Liver (tissue), 9 donors: ENCODE measurements around the gene ZSWIM4. TPM values are rescaled to one million over a fixed set of nuclear protein-coding genes. Genes with fewer than 3 reads are reported as not detected.
"Not testable (repeated sequence)": the region's sequence is repeated elsewhere in the genome, so short reads cannot be mapped to it uniquely, and the experiment has no call there.

Experiments
- DNase-seq: peaks from one replicate; pipeline ENCODE4 v3.0.0-alpha.2; 2017; ENCODE audit warnings: low spot score
- H3K27ac ChIP-seq, 2 donors: one replicate each; pipeline ENCODE4 v1.7.0; 2013; ENCODE audit warnings: inconsistent platforms in 2 of 2, low read length in 2 of 2, control low read depth in 1 of 2, low read depth in 1 of 2, mild to moderate bottlenecking in 1 of 2
- H3K27me3 ChIP-seq, 4 donors: one replicate each; pipeline versions ENCODE4 v1.6.1 to v1.7.0; 2013; ENCODE audit warnings: low read length in 3 of 4, inconsistent platforms in 1 of 4, mild to moderate bottlenecking in 1 of 4, moderate library complexity in 1 of 4; ENCODE audit not compliant: control insufficient read depth in 4 of 4, insufficient read depth in 4 of 4
- H3K36me3 ChIP-seq, 4 donors: one replicate each; pipeline versions ENCODE4 v1.6.1 to v1.7.0; 2013; ENCODE audit warnings: low read length in 3 of 4, mild to moderate bottlenecking in 3 of 4, low read depth in 1 of 4, moderate library complexity in 1 of 4; ENCODE audit not compliant: control insufficient read depth in 4 of 4, insufficient read depth in 3 of 4
- H3K4me1 ChIP-seq, 4 donors: one replicate each; pipeline versions ENCODE4 v1.6.1 to v1.7.0; 2013; ENCODE audit warnings: low read length in 3 of 4, mild to moderate bottlenecking in 3 of 4, moderate library complexity in 1 of 4; ENCODE audit not compliant: control insufficient read depth in 4 of 4, insufficient read depth in 4 of 4
- H3K4me3 ChIP-seq, 3 donors: one replicate each; pipeline versions ENCODE4 v1.6.1 to v1.7.0; 2013; ENCODE audit warnings: low read length in 3 of 3, control low read depth in 1 of 3, low read depth in 1 of 3, mild to moderate bottlenecking in 1 of 3
- H3K9ac ChIP-seq, 2 donors: one replicate each; pipeline ENCODE4 v1.7.0; 2013; ENCODE audit warnings: low read length in 2 of 2, mild to moderate bottlenecking in 2 of 2, moderate library complexity in 2 of 2, control low read depth in 1 of 2, low read depth in 1 of 2
- H3K9me3 ChIP-seq, 4 donors: one replicate each; pipeline versions ENCODE4 v1.6.1 to v1.7.0; 2013; ENCODE audit warnings: low read length in 3 of 4; ENCODE audit not compliant: control insufficient read depth in 4 of 4
- CTCF ChIP-seq: fragments of 150-350 bp; IDR thresholded peaks from 2 replicates; pipeline ENCODE4 v1.5.1; 2017; ENCODE audit warnings: improper control_type of control experiment, low read depth, low read length; ENCODE audit not compliant: missing input control
- FOXA1 ChIP-seq: IDR thresholded peaks from 2 replicates; pipeline ENCODE4 v1.6.1; 2016; ENCODE audit warnings: antibody characterized with exemption
- FOXA2 ChIP-seq: IDR thresholded peaks from 2 replicates; pipeline ENCODE4 v1.6.1; 2016; ENCODE audit warnings: antibody characterized with exemption
- GABPA ChIP-seq, 2 donors: IDR thresholded peaks in 1 of 2; conservative IDR thresholded peaks in 1 of 2; 2 replicates each; pipeline ENCODE4 v1.6.1; 2016; ENCODE audit warnings: antibody characterized with exemption in 2 of 2, mild to moderate bottlenecking in 1 of 2, moderate library complexity in 1 of 2
- HNF4G ChIP-seq: IDR thresholded peaks from 2 replicates; pipeline ENCODE4 v1.6.1; 2016; ENCODE audit warnings: antibody characterized with exemption
- JUND ChIP-seq, 2 donors: IDR thresholded peaks; 2 replicates each; pipeline ENCODE4 v1.6.1; 2016; ENCODE audit warnings: antibody characterized with exemption in 2 of 2
- NR2F2 ChIP-seq: IDR thresholded peaks from 2 replicates; pipeline ENCODE4 v1.6.1; 2016; ENCODE audit warnings: antibody characterized with exemption
- RAD21 ChIP-seq, 2 donors: IDR thresholded peaks; 2 replicates each; pipeline ENCODE4 v1.6.1; 2016; ENCODE audit warnings: antibody characterized with exemption in 2 of 2, mild to moderate bottlenecking in 2 of 2
- SP1 ChIP-seq: IDR thresholded peaks from 2 replicates; pipeline ENCODE4 v1.6.1; 2018; ENCODE audit warnings: antibody characterized with exemption, mild to moderate bottlenecking
- YY1 ChIP-seq: IDR thresholded peaks from 2 replicates; pipeline ENCODE4 v1.6.1; 2016; ENCODE audit warnings: antibody characterized with exemption, mild to moderate bottlenecking
- WGBS: extraction: QIAGEN DNeasy Blood & Tissue Kit; methylation state at CpG from one replicate; pipeline ENCODE4 v1.1.7; 2013; 5-methylcytosine and 5-hydroxymethylcytosine counted together
- polyA plus RNA-seq, 2 donors: library from polyadenylated mRNA; stranded (reverse) in 1 of 2; unstranded in 1 of 2; fragments of 200-250 nt in 1 of 2; fragments of >200 nt in 1 of 2; fragmentation: Nextera tagmentation in 1 of 2; extraction: Ambion mirVana in 1 of 2; gene quantifications; one replicate each; pipeline versions ENCODE4 v1.2.1 to v1.2.3, GENCODE V29; 2013 to 2015
- total RNA-seq, 2 donors: library from RNA; depleted of rRNA; stranded (reverse); fragments of >200 nt; gene quantifications; one replicate each; pipeline ENCODE4 v1.2.3, GENCODE V29; 2014
- TF ChIP-seq, protein P1 (sequence below): IDR thresholded peaks from 2 replicates; pipeline ENCODE4 v1.6.1; 2016; ENCODE audit warnings: antibody characterized with exemption
- TF ChIP-seq, protein P2 (sequence below): IDR thresholded peaks from 2 replicates; pipeline ENCODE4 v1.6.1; 2016; ENCODE audit warnings: antibody characterized with exemption, mild to moderate bottlenecking
- donor health status: healthy.
- donor health status: healthy.
- donor health status: healthy.
- donor health status: healthy.
- donor health status: healthy.

Gene ZSWIM4
- total and polyA plus RNA-seq, 4 donors, result 0.14 to 2.2 (median 1.2) TPM

- TF ChIP-seq FOXA2, result no peak
- TF ChIP-seq GABPA (IDR thresholded peaks at IDR 0.05 in 1 of 2, conservative IDR thresholded peaks at IDR 0.05 in 1 of 2), result no peak
- TF ChIP-seq, protein P1, sequence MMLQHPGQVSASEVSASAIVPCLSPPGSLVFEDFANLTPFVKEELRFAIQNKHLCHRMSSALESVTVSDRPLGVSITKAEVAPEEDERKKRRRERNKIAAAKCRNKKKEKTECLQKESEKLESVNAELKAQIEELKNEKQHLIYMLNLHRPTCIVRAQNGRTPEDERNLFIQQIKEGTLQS, result no peak
These were observed 16.4 kb upstream of the ZSWIM4 start (continued) for GRCh38 chr19:13778847-13779246.

- H3K27me3 ChIP-seq, H3K9ac ChIP-seq, H3K4me3 ChIP-seq, H3K27ac ChIP-seq, H3K9me3 ChIP-seq, DNase-seq: not testable (repeated sequence)
- WGBS, result 92% methylated on average over 8 of the region's 8 CpGs
- Histone ChIP-seq H3K36me3 (peaks cover 5 to 26% (median 14%) of the 10 kb centered on the region in 4 donors), H3K4me1 (peaks cover 3 to 16% (median 10%) of the 10 kb centered on the region in 4 donors)
These were observed 15.4 kb upstream of the ZSWIM4 start for GRCh38 chr19:13779794-13780193.

DNA sequence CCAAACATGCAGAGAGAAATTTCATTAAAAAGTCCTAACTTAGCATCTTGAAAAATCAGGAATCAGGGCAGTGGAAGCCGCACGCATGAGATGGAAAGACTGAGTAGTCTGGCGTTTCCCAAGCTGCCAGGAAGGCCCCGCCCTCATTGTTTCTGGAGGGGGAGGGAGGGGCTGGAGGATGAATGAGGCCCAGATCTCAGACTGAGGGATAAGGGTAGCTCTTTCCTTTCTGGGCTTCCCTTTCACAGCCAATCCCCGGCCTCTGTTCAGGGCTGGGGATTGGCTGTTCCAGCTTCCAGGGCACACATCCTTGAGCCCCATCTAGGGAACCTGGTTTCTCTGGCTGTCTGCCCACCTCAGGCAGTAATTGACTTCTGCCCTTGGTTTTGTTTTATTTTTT is 13.7 kb upstream of the ZSWIM4 start:
- no peaks in the 10 kb centered on the region for H3K9me3 ChIP-seq
- DNase-seq, result no peak
- H3K9ac ChIP-seq, result no peak overlapping the region
- H3K36me3 ChIP-seq, result peaks cover 5 to 22% (median 14%) of the 10 kb centered on the region in 4 donors
- TF ChIP-seq JUND (IDR thresholded peaks at IDR 0.05) (peak; percentile 91), CTCF (no peak), NR2F2 (no peak), GABPA (IDR thresholded peaks at IDR 0.05 in 1 of 2, conservative IDR thresholded peaks at IDR 0.05 in 1 of 2) (no peak), RAD21 (IDR thresholded peaks at IDR 0.05) (peak in 1 of 2 donors; percentile 10), YY1 (no peak), SP1 (no peak), HNF4G (no peak), FOXA2 (no peak), FOXA1 (no peak)
- TF ChIP-seq, protein P2, sequence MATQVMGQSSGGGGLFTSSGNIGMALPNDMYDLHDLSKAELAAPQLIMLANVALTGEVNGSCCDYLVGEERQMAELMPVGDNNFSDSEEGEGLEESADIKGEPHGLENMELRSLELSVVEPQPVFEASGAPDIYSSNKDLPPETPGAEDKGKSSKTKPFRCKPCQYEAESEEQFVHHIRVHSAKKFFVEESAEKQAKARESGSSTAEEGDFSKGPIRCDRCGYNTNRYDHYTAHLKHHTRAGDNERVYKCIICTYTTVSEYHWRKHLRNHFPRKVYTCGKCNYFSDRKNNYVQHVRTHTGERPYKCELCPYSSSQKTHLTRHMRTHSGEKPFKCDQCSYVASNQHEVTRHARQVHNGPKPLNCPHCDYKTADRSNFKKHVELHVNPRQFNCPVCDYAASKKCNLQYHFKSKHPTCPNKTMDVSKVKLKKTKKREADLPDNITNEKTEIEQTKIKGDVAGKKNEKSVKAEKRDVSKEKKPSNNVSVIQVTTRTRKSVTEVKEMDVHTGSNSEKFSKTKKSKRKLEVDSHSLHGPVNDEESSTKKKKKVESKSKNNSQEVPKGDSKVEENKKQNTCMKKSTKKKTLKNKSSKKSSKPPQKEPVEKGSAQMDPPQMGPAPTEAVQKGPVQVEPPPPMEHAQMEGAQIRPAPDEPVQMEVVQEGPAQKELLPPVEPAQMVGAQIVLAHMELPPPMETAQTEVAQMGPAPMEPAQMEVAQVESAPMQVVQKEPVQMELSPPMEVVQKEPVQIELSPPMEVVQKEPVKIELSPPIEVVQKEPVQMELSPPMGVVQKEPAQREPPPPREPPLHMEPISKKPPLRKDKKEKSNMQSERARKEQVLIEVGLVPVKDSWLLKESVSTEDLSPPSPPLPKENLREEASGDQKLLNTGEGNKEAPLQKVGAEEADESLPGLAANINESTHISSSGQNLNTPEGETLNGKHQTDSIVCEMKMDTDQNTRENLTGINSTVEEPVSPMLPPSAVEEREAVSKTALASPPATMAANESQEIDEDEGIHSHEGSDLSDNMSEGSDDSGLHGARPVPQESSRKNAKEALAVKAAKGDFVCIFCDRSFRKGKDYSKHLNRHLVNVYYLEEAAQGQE, result no peak
- TF ChIP-seq, protein P1, result peak; percentile 13
- no peaks in the 10 kb centered on the region for H3K27me3 ChIP-seq
- no peak overlapping the region for H3K27ac ChIP-seq
- H3K4me3 ChIP-seq, result no peak overlapping the region
- 25% methylated on average over 5 of the region's 5 CpGs for WGBS
- H3K4me1 ChIP-seq, result peaks cover 0 to 5% (median 2%) of the 10 kb centered on the region in 4 donors
